ENCODE measurements around the gene CACNA1D. TPM values are rescaled to one million over a fixed set of nuclear protein-coding genes. Genes with fewer than 3 reads are reported as not detected.

CACNA1D gene
- total and polyA plus RNA-seq, 2 experiments from 2014 or later, result 5.2 to 27.8 TPM

DNA sequence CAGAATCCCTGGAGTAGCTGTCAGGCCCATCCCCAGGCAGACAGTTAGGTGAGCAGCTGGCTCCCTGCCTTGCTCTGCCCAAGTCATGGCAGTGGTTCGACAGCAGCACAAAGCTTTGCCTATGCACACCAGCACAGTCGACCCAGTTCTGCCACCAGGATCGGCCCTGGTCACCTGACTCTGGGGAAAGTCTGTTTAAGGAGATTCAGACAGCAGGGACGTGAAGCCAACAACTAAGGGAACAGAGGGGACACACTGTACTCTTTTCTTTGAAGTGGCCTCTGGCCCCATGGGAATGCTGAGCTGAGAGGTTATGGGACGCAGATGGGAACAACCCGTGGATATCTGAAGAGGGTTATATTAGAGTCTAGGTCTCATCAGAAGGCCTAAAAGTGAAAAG lies 217.0 kb downstream of the CACNA1D start:
- Histone ChIP-seq H3K36me3 (replicated peaks; ENCODE audit: insufficient read depth, low read depth) (no peaks in the 10 kb centered on the region), H3K4me1 (ENCODE audit: insufficient read depth) (peaks cover 12% of the 10 kb centered on the region), H3K4me2 (no peak overlapping the region), H3K27ac (no peak overlapping the region), H4K20me1 (ENCODE audit: insufficient read depth, poor library complexity, severe bottlenecking) (no peaks in the 10 kb centered on the region), H3K79me2 (no peaks in the 10 kb centered on the region), H3K9me3 (ENCODE audit: low read depth) (no peaks in the 10 kb centered on the region), H2AFZ (no peak overlapping the region), H3K27me3 (no peaks in the 10 kb centered on the region), H3K4me3 (no peak overlapping the region), H3K9me2 (replicated peaks; ENCODE audit: insufficient read depth) (no peaks in the 10 kb centered on the region)
- no peak for DNase-seq (ENCODE audit: low spot score)
- WGBS (ENCODE audit: low lambda C conversion rate, missing lambda C conversion rate), result 73% methylated on average over 6 of the region's 6 CpGs
- TF ChIP-seq EZH2 (IDR thresholded peaks at IDR 0.05; ENCODE audit: borderline replicate concordance), result no peak
- TF ChIP-seq, protein P1, sequence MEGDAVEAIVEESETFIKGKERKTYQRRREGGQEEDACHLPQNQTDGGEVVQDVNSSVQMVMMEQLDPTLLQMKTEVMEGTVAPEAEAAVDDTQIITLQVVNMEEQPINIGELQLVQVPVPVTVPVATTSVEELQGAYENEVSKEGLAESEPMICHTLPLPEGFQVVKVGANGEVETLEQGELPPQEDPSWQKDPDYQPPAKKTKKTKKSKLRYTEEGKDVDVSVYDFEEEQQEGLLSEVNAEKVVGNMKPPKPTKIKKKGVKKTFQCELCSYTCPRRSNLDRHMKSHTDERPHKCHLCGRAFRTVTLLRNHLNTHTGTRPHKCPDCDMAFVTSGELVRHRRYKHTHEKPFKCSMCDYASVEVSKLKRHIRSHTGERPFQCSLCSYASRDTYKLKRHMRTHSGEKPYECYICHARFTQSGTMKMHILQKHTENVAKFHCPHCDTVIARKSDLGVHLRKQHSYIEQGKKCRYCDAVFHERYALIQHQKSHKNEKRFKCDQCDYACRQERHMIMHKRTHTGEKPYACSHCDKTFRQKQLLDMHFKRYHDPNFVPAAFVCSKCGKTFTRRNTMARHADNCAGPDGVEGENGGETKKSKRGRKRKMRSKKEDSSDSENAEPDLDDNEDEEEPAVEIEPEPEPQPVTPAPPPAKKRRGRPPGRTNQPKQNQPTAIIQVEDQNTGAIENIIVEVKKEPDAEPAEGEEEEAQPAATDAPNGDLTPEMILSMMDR (IDR thresholded peaks at IDR 0.05; ENCODE audit: poor library complexity), result no peak
- TF ChIP-seq EZH2phosphoT487 (IDR thresholded peaks at IDR 0.05; ENCODE audit: low read depth, severe bottlenecking, unreplicated experiment), result no peak

DNA sequence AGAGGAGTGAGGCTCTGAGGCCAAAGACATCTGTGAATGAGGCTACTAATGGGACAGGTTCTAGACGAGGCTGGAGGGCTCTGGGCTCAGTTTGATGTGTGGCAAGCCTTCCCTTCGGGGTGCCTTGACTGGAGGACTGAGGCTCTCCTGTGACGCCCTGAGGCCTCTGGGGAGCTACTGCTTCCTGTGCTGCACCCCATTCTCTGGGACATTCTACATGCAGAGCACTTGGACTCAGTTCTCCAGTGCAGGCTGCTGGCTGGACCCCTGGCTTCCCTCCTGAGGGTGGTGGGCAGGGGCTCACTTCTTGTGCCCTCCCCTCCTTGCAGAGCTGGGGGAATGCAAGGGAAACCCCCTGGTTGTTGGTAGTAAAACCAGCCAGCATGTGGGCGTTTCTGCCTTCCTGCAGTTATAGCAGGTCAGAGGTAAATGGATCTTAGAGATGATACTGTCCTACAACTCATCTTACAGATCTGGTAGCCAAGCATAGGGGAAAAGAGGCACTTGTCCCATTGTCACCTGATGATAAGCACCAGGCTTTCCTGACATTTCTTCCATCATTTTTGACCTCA lies 218.5 kb downstream of the CACNA1D start:
- Histone ChIP-seq H3K4me1 (ENCODE audit: insufficient read depth) (no peaks in the 10 kb centered on the region), H3K79me2 (no peaks in the 10 kb centered on the region), H3K9me3 (ENCODE audit: low read depth) (no peaks in the 10 kb centered on the region), H3K27ac (no peak overlapping the region), H4K20me1 (ENCODE audit: insufficient read depth, poor library complexity, severe bottlenecking) (no peaks in the 10 kb centered on the region), H3K4me3 (no peak overlapping the region), H3K27me3 (no peaks in the 10 kb centered on the region), H3K9me2 (replicated peaks; ENCODE audit: insufficient read depth) (no peaks in the 10 kb centered on the region), H3K4me2 (no peak overlapping the region), H3K36me3 (replicated peaks; ENCODE audit: insufficient read depth, low read depth) (no peaks in the 10 kb centered on the region), H2AFZ (no peak overlapping the region)
- 88% methylated on average over 4 of the region's 4 CpGs for WGBS (ENCODE audit: low lambda C conversion rate, missing lambda C conversion rate)
- DNase-seq (ENCODE audit: low spot score), result no peak
- TF ChIP-seq EZH2phosphoT487 (IDR thresholded peaks at IDR 0.05; ENCODE audit: low read depth, severe bottlenecking, unreplicated experiment) (no peak), EZH2 (IDR thresholded peaks at IDR 0.05; ENCODE audit: borderline replicate concordance) (no peak)
- TF ChIP-seq, protein P1 (IDR thresholded peaks at IDR 0.05; ENCODE audit: poor library complexity), result no peak

GRCh38 chr3:53713626-53714025 lies 219.2 kb downstream of the CACNA1D start:
- Histone ChIP-seq H3K4me3 (no peak overlapping the region), H2AFZ (no peak overlapping the region), H3K4me1 (ENCODE audit: insufficient read depth) (no peaks in the 10 kb centered on the region), H3K9me2 (replicated peaks; ENCODE audit: insufficient read depth) (no peaks in the 10 kb centered on the region), H3K27me3 (no peaks in the 10 kb centered on the region), H3K36me3 (replicated peaks; ENCODE audit: insufficient read depth, low read depth) (no peaks in the 10 kb centered on the region), H4K20me1 (ENCODE audit: insufficient read depth, poor library complexity, severe bottlenecking) (no peaks in the 10 kb centered on the region), H3K79me2 (no peaks in the 10 kb centered on the region), H3K27ac (no peak overlapping the region), H3K4me2 (no peak overlapping the region), H3K9me3 (ENCODE audit: low read depth) (no peaks in the 10 kb centered on the region)
- WGBS (ENCODE audit: low lambda C conversion rate, missing lambda C conversion rate), result 94% methylated on average over 2 of the region's 2 CpGs
- DNase-seq (ENCODE audit: low spot score), result no peak
- TF ChIP-seq EZH2 (IDR thresholded peaks at IDR 0.05; ENCODE audit: borderline replicate concordance), result no peak
- TF ChIP-seq, protein P1 (IDR thresholded peaks at IDR 0.05; ENCODE audit: poor library complexity), result no peak
- no peak for TF ChIP-seq EZH2phosphoT487 (IDR thresholded peaks at IDR 0.05; ENCODE audit: low read depth, severe bottlenecking, unreplicated experiment)
